Stimulated activated naive CD4-positive, alpha-beta T cell treated with Interleukin-2 at 50 U/mL for 16 hours (primary cell): Measurements from ENCODE around the gene TLE4.

ENCODE experiments used
- DNase-seq: peaks from one replicate; lab custom pipeline; 2025; lab: John Stamatoyannopoulos, UW

The TLE4 gene

DNA sequence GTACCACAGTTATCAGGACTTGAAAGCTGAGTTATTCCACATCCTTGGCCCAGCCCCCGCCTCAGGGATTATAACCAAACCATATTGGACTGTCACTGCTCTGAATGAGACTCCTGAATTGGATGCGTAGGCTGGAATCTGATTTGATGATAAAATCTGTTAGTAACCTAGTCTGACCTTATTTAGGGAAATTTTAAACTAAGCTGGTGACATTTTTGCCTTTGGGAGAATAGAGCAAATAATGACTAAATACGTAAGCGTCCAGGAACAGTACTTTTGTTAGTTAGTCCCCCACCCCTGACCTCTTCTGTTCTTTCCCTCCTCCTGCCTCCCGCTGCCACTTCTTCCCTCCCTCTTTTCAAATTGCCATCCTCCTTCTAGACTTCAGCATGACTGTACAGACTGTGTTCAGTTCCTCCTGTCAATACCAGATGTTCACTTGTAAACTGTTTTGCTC is 92.6 kb downstream of the TLE4 start:
- DNase-seq, result no peak

DNA sequence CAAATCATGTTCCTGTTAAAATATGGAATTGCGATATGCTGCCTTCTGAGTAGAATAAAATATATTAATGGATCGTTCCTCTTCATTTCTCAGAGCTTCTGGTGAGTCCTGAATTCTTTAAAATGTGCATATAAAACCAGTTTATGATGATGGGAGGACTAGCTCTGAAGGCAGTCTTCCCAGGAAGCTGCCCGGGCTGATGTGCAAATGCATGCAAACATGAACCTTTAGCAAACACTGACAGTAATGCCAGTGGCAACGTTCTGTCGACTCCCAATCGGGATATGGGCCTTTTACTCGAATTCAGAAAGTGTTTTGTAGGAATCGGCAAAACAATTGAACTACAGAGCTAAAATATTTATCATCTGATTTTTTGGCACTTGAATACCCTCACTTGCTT is 93.6 kb downstream of the TLE4 start:
- DNase-seq, result no peak

DNA sequence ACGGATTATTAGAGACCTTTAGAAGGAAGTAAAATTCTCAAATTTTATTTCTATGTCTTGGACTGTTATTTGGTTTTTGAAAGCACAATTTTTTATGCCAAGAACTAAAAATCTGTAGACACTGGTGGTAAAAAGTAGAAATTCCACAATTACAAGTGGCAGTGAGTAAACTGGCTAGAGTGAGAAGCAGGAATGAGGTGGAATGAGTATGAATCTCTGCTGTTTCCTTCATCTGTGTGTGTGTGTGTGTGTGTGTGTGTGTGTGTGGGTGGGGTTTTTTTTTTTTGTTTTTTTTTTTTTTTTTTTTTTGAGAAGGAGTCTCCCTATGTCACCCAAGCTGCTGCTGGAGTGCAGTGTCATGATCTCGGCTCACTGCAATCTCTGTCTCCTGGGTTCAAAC is 94.2 kb downstream of the TLE4 start:
- DNase-seq, result no peak

DNA sequence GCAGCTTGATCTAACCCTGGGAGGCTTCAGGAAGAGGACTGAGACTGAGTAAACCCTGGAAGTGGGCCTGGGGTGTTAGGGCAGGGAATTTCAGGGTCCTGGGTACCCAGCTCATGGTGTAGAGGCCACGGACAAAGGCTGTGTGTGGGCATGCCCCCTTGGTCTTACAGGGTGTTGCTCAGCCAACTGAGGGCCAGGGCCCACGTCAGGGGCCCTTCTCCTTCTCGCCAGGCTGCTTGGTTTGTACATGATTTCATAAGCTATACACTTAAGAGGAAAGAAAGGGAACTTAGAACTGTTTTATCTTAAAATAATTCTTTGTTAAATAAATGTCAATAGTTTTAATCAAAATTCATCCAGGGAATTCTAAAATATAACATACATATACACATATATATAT is 95.4 kb downstream of the TLE4 start:
- DNase-seq, result no peak

DNA sequence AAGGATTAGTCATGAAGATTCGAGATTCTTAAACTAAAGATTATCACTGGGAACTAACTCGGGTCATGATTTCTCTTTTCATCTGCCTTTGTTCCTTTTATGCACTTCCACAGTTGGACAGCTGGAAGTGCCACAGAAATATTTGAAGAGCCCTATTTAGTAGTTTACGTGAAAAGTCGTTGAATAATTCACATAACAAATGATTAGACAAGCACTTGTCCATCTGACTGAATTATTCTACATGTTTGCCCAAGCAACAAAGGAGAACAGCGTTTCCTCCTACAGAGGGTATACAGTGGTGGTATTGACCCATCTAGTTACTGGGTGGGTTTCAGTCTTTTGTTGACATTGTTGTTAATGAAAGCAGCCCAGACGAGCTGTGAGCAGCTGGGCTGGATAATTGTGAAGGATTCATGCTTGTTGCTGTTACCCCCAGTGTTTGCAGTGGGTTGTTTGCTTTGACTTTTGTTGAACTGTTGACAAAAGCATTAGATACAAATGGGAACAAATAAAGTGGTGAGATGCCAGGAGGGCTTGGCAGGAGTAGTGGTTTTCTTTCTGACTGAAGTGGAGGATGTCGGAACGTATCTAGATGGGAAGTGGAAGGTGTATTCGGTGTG is 96.2 kb downstream of the TLE4 start:
- DNase-seq, result no peak

GRCh38 chr9:79668956-79669355 is 97.2 kb downstream of the TLE4 start:
- no peak for DNase-seq

GRCh38 chr9:79670269-79670961 is 98.7 kb downstream of the TLE4 start:
- DNase-seq, result no peak

DNA sequence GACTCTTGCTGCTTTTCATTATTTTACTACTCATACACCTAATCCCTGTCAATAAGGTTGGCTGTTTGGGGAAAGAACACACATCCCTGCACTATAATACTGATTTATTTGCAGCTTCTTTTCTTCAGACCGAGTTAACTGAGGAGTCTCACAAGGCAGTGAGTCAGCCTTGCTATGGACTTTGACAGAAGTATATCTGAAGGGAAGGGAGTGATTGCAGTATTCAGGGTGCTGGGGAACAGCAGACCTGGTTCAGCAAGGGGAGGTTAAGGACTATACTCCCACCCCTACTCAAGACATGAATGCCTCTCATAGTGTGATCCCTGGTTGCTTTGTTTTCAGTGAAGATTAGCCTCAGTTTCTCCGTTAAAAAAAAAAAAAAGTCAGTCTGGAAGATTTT is 99.8 kb downstream of the TLE4 start:
- no peak for DNase-seq

DNA sequence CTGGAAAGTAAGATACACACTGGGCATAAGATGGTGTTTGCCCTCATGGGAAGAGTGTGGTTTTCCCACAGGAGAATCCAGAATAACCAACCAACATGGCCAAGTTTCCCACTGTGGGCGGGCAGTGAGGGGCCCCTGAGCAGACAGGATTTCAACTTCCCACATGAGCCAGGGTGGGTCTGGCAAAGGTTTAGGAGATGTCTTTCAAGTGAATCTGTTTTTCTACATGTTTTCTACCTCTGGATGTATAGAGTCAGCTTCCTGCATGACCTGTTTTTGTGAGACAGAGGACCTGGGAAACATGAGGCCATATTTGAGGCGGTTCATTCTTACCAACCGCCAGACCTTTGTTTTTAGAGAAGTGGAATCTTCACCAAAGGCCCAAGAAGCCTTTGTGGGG is 100.5 kb downstream of the TLE4 start:
- DNase-seq, result no peak

GRCh38 chr9:79672891-79673290 is 101.1 kb downstream of the TLE4 start:
- no peak for DNase-seq

DNA sequence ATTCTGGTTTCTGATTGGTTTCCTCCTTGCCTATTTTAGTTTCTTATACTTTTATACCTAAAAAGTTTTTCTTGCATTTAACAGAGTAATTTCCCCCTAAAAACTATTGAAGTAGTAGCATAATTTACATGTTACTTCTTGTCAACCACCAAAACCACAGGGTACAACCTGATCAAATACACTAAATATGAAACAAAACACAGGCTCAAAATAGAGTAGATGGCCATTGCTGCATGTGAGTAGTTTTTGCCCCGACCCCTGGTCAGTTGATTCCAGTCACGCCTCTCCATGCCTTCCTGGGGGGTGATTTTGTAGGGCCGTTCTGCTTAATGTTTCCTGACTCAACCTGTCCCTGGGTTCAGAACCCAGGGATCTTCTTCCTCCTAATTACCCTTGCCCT is 101.8 kb downstream of the TLE4 start:
- no peak for DNase-seq

- no peak for DNase-seq
These were observed 102.5 kb downstream of the TLE4 start for GRCh38 chr9:79674052-79674777.

DNA sequence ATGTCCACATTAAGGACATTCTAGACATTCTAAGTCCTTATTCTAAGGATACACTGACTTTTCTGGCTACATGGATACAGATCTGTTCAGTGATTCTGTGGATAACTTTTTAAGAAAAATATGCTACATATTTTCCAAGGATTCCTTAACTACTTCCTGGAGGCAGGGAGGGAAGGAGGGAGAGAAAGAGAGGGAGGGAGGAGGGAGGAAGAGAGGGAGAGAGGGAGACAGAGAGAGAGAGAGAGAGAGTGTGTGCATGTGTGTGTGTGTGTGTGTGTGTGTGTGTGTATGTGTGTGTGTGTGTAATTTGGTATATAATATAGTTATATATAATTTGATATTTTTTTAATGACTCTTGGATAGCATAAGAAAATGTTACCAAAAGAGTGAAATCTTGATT is 109.8 kb downstream of the TLE4 start:
- DNase-seq, result no peak

GRCh38 chr9:79682076-79682736 is 110.4 kb downstream of the TLE4 start:
- no peak for DNase-seq

DNA sequence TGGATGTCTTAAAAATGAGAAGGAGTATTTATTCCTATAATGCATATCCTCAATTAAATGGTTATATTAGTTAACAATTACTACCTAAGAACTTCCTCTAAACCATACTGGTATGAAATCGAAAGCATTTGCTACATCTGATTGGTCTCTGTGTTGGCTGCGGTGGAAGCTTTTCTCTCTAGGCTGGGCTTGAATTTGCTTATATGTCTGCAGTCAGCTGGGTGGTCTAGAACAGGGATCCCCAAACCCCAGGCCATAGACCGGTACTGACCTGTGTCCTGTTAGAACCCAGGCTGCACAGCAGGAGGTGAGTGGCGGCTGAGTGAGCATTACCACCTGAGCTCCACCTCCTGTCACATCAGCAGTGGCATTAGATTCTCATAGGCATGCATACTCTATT is 112.3 kb downstream of the TLE4 start:
- DNase-seq, result no peak

DNA sequence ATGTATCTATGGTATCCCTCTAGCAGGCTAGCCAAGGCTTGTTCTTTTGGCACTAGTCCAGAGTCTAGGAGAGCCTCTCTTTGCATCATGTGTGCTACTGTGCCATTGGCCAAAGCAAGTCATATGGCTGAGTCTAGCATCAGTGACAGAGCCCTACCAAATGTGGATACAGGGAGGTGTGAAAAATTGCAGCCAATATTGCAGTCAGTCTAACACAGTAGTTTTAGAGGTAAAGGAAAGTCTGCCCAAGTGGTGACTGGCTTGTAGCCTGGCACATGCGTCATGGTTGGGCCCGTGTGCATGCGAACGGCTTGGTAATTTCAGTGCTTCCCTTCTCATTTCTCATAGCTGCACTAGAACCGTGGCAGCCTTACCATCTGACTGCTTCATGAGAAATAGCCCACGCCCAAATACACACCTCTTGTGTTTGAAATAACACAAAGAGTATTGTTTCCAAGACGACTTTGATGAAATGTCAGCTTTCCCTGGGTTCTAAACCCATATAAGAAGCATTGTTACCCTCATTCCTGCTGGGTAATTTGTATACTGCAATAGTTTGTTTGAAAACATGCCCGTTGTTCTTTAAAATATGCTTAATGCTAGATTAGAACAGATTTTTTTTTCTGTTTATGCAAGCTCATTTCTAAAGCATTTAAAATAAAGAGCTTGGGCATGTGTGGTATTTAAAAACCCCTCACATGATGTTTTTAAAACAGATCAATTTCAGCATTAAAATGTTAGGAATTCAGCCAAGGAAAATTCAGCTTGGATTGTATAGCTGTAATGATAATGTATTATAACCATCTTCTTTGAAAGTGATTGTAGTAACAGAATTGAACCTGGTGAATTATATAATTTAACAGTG is 113.2 kb downstream of the TLE4 start:
- no peak for DNase-seq

DNA sequence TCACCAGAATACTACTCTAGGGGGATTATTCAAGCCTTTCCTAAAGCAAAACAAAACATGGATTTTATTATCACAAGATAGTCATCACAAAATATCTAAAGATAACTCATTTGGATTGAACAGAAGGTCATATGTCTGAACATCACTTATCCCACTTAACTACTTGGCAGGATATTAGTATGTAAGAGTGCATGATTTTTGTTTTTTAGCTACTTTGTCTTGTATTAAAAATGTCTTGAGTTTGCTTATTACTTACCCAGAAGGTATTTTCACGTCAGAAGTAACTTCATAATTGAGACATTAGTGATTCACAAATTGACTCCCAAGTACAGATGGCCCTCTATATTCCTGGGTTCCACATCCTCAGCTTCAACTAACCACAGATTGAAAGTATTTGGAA is 113.8 kb downstream of the TLE4 start:
- no peak for DNase-seq

DNA sequence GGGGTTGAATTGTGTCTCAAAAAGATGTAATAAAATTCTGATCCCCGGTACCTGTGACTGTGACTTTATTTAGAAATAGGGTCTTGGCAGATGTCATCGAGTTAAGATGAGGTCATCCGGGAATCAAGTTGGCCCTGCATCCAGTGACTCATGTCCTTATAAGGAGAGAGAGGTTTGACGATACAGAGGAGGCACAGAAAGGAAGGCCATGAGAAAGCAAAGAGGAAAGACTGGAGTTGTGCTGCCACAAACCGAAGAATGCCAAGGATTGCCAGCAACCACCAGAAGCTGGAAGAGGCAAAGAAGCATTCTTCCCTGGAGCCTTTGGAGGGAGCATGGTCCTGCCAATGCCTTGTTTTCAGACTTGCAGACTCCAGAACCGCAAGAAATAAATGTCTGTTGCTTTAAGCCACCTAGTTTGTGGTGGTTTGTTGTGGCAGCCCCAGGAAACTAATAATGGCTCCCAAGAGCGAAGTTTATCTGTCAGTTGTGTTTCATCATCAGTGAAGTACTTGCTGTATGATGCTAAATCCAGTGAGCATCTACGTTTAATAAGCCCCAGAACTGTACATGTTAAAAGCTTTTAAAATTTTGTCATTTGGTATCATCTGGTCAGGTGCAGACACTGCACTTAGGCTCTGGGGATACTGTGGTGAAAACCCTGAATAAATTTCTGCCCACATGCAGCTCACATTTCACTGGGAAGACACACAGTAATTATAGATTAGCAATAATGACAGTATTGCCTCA is 114.8 kb downstream of the TLE4 start:
- no peak for DNase-seq

DNA sequence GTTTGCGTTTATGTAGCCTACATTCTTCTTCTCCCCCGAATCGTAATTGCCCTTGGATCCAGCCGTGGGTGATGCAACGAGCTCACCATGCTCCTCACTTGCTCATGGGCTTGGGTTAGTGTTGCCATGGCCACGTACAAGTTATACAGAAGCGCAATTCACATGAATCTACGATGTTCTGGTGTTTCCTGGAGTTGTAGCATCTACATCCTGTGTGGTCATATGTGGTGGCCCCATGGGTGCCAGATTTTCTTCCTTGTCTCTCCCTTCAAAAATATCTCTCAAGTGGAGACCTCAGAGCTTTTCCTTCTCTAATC is 115.3 kb downstream of the TLE4 start:
- DNase-seq, result no peak

GRCh38 chr9:79688363-79688762 is 116.6 kb downstream of the TLE4 start:
- no peak for DNase-seq

DNA sequence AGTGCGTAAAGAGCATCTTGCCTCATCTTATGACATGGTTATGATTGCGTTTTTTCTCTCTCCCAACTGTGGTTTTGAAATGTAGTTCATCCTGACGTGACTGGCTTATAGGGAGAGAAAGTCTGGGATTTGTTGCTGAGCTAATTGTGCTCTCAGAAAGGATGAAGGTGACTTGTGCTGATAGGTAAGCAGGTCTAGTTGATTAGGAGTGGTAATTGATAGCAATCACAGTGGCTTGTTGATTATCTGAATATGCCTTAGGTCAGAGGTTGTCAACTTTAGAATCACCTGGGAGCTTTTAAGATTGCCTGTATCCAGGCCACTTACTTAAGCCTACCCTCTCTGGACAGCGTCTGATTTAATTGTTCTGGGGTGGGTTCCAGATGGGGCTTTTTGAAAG is 117.8 kb downstream of the TLE4 start:
- no peak for DNase-seq
